ENCODE measurements around the gene OPALIN.

The OPALIN gene

GRCh38 chr10:96358851-96359540 is at the start of gene OPALIN:
OPALIN (minus strand) TSS chr10:96359002; CDS start chr10:96358896, 106 bp downstream.
- DNase-seq, result no peak

GRCh38 chr10:96408201-96408600 is 49.4 kb upstream of the OPALIN start:
- DNase-seq, result no peak

- DNase-seq, result no peak
These were observed 48.8 kb upstream of the OPALIN start for GRCh38 chr10:96407560-96408069.

GRCh38 chr10:96406091-96406490 is 47.3 kb upstream of the OPALIN start:
- no peak for DNase-seq

GRCh38 chr10:96402417-96403305 is 43.9 kb upstream of the OPALIN start:
- no peak for DNase-seq

- DNase-seq, result peak; percentile 18
These were observed 42.2 kb upstream of the OPALIN start for GRCh38 chr10:96401036-96401435.

- no peak for DNase-seq
These were observed 41.7 kb upstream of the OPALIN start for GRCh38 chr10:96400465-96400864.

- no peak for DNase-seq
These were observed 39.1 kb upstream of the OPALIN start for GRCh38 chr10:96397902-96398301.

GRCh38 chr10:96395931-96396877 is 37.4 kb upstream of the OPALIN start:
- peak; percentile 62 for DNase-seq

- DNase-seq, result no peak
These were observed 31.7 kb upstream of the OPALIN start for GRCh38 chr10:96390460-96390864.

- no peak for DNase-seq
These were observed 31.0 kb upstream of the OPALIN start for GRCh38 chr10:96389785-96390184.

GRCh38 chr10:96387601-96388000 is 28.8 kb upstream of the OPALIN start:
- DNase-seq, result no peak

GRCh38 chr10:96387161-96387560 is 28.4 kb upstream of the OPALIN start:
- no peak for DNase-seq

- no peak for DNase-seq
These were observed 25.7 kb upstream of the OPALIN start for GRCh38 chr10:96384506-96384905.

GRCh38 chr10:96380821-96381220 is 22.0 kb upstream of the OPALIN start:
- DNase-seq, result no peak

GRCh38 chr10:96379758-96380157 is 21.0 kb upstream of the OPALIN start:
- no peak for DNase-seq

GRCh38 chr10:96378741-96379140 is 19.9 kb upstream of the OPALIN start:
- no peak for DNase-seq

- no peak for DNase-seq
These were observed 19.1 kb upstream of the OPALIN start for GRCh38 chr10:96377816-96378294.

- no peak for DNase-seq
These were observed 17.7 kb upstream of the OPALIN start for GRCh38 chr10:96376483-96376882.

- peak; percentile 89 for DNase-seq
These were observed 16.4 kb upstream of the OPALIN start for GRCh38 chr10:96374985-96375830.

GRCh38 chr10:96374639-96374984 is 15.8 kb upstream of the OPALIN start:
- no peak for DNase-seq

- DNase-seq, result no peak
These were observed 15.2 kb upstream of the OPALIN start for GRCh38 chr10:96374004-96374403.
